HG03135 (cell line): ENCODE results near the gene BLOC1S6.
"Not testable (repeated sequence)": the region's sequence is repeated elsewhere in the genome, so short reads cannot be mapped to it uniquely, and the experiment has no call there.

Source experiments
- ATAC-seq: cut with Tn5 transposase; IDR thresholded peaks from one replicate; pipeline ENCODE4 v1.9.1; 2021; ENCODE audit warnings: mild to moderate bottlenecking, moderate library complexity; ENCODE audit not compliant: unreplicated experiment

The BLOC1S6 gene

DNA sequence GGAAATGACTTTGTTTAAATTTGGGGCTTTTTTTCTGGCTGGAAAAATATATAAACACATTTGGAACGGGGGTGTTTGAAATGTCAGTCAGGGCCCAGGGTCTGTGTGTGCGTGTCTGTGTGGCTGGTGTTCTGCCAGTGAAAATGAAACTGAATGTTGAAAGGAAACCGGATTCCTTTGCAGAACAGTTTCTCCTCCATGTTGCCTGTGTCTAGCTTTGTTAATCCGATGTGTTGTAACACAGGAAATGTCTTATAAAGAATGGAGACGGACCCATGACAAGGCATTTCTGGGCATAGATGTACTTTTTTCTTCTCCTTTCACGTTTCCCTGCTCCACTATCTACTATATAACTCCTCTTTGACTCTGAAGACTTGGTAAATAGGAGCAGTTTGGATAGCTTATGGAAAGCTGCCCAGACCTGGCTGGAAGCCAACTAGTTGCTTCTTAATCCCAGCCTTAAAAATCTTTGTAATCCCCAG is 50.4 kb downstream of the BLOC1S6 start:
- ATAC-seq = peak; percentile 52

DNA sequence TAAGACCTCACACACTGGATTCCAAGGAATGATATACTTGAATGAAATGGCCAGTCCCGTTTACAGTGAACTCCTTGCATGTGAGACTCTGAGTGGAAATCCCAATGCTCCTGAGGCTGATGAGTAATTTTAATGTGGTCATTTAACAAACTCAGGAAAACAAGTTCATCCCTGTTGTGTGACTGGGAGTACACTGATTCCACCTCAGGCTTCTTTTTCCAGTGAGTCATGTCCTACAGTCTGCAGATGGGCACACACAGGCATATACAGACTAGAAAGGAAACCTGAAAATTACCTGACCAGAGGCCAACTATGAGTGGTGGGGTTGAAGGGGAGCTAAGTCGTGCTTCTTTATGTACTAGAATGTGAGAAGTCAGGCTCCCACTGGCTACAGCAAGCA is 53.4 kb downstream of the BLOC1S6 start:
- no peak for ATAC-seq

DNA sequence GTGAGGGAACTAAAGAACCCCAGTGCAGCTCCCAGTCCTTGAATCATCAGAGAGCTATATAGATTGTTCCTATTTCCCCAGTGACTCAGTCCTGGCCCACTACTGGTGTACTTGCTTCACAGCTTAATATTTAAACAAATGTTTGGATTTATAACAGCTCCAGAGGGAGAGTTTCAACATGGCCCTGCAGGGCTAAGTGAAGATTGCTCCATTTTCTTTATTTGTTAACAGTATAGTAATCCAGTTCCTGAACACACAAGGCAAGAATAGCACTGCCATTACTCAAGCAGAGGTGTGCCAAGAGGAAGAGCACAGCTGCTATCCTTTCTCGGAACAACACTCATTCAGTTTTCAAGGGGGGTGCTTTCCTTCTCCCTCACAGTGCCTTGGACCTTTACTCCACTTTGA is 54.2 kb downstream of the BLOC1S6 start:
- ATAC-seq = no peak

DNA sequence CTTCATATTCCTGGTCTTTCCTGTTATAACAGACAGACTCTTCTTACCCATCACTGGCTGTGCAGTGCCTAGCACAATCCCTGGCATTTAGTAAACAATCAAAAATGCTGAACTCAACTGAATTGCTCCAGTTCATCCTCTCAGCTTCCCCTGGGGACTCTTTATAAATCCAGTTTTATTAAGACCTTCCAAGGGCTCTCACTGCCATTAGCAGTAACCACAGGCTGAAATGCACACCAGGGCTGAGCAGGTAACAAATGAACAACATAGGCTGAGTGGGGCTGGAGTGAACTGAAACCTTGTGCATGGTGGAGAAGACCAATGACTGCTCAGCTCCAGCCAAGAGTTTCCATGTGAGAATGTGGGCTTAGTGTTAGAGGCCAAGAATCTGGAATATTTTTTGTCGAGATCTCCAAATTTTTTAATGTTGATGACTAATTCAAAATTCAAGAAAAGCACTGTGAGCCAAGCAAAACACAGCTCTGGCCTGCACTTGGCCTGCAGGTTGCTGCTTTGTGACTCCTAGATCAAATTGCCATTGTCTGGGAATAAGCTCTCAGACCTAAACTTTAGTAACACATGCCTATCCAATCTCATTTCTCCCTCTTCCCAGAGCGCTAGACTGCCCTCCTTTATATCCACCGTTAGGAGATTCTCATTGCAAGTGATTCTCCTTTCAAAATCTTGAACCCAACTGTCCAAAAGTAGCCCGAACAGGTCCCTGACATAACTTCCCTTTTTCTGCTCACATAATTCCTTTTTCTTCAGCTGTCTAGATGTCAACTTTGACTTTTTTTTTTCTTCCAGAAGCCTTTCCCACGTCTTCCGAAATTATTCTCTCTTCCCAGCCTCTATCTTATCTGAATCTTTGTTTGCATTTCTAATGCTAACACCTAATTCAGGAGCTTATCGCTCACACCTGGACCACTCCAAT is 55.1 kb downstream of the BLOC1S6 start:
- ATAC-seq = no peak

DNA sequence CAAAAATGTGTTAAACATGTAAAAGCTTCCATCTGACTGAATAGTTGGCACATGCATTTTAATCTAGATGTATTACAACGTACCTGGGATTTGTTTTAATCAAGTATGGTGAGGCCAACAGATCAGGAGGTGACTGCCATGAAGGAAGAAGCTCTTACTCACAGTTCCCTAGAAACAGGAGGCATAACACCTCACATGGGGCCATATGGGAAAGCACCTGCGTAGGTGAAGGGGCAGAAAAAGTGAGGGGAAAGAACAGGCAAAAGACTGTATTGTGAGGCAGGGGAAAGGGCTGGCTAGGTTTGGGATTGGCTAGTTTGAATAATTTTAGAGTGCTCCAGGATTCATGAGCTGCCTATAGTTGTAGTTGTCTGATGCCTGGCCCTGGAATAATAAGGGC is 57.3 kb downstream of the BLOC1S6 start:
- ATAC-seq = no peak

DNA sequence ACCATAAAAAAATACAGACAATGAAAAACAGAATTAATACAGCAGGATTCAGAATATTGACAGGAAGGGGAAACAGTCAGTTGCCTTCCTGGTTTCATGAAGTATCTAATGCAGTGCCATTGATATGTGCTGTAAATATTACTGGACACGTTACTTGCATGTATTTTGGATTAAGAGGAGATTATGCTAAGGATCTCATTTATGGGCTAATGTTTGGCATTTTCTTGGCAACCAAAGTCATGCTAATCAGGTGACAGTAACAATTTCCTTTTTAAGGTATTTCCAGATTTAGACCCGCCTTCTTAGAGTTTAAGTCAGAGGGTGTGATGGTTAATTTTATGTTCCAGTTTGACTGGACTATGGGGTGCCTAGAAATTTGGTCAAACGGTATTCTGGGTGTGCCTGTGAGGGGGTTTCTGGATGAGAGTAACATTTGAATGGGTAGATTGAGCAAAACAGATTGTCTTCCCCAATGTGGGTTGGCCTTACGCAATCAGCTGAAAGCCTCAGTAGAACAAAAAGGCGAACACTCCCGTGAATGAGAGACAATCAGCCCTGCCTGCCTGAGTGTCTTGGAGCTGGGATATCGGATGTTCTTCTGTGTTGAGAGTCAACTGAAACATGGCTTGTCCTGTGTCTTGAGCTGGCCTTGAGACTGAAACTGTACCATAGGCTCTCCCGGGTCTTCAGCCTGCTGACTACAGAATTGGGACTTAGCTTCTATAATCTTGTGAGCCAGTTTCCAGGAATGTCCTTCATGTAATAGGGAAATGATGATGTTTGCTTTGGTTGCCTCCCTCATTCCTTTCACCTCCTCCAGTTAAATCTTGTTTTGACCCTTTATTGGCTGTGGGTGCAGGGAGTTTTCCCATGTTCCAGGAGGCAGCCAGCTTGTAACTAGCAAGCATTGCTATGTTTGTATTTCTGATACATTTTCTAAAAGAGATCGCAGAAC is 58.1 kb downstream of the BLOC1S6 start:
- no peak for ATAC-seq

DNA sequence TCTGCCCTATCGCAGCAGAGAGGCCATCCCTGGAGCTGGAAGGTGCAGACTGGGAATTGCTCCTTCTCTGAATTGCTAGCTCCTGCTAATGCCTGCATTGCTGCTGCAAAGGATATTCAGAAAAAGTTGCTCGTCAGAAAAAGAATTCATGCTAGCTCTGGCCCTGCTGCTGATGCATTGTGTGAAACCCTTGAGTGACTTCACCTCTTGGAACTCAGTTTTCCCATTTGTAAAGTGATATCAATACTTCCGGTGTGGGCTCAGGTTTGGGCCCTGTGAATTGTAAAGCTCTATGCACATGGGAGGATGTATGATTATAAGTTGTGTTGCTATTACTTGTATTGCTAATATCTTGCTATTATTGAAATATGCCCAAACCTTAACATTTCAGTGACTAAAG is 59.0 kb downstream of the BLOC1S6 start:
- no peak for ATAC-seq

DNA sequence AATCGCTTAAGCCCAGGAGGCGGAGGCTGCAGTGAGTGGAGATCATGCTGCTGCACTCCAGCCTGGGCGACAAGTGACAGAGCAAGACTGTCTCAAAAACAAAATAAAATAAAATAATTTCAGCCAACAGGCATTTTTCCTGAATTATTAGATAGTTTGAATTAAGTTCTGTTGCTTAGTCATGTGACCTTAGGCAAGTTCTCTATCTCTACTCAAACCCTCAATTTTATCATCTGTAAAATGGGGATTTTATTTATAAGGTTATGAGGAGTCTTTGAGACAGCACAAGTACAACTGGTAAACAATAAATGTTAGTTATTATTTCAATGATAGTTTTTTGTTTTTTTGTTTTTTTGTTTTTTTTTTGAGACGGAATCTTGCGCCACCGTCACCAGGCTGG is 60.6 kb downstream of the BLOC1S6 start:
- no peak for ATAC-seq

DNA sequence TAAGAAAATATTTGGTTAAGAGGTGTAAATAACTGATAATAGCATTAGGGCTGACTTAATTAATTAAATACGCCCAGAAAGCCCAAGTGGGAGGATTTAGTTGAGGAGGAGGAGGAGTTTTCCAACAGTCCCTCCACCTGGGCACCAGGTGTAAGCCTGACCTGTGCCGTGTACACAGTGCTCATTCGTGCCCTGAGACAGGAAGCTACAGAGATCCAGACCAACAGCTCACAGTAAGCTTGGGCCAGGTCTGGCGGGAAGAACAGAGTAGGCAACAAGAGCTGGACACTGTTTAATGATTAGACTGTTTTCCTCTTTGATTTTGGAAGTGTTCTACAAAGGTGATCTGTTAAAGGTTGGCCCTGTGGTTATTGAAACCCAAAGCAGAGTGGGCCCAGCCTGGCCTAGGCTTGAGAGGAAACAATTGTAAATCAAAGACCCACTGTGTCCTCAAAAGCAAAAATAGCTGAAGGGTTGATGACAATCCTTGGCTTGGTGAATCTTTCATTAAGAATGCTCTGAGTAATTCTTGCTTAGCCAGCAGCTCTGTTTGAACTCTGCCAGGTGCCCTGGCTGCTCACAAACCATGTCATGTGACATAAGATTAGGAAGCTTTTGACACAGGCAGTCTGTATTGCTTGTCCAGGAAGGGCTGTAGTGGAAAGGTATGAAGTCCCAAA is 61.5 kb downstream of the BLOC1S6 start:
- no peak for ATAC-seq

DNA sequence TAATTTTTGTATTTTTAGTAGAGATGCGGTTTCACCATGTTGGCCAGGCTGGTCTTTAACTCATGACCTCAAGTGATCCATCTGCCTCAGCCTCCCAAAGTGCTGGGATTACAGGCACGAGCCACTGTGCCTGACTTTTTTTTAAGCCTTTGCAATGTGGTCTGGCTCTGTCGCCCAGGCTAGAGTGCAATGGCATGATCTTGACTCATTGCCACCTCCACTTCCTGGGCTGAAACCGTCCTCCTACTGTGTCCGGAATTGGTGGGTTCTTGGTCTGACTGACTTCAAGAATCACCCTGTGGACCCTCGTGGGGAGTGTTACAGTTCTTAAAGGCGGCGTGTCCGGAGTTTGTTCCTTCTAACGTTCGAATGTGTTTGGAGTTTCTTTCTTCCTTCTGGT is 62.8 kb downstream of the BLOC1S6 start:
- ATAC-seq = not testable (repeated sequence)

DNA sequence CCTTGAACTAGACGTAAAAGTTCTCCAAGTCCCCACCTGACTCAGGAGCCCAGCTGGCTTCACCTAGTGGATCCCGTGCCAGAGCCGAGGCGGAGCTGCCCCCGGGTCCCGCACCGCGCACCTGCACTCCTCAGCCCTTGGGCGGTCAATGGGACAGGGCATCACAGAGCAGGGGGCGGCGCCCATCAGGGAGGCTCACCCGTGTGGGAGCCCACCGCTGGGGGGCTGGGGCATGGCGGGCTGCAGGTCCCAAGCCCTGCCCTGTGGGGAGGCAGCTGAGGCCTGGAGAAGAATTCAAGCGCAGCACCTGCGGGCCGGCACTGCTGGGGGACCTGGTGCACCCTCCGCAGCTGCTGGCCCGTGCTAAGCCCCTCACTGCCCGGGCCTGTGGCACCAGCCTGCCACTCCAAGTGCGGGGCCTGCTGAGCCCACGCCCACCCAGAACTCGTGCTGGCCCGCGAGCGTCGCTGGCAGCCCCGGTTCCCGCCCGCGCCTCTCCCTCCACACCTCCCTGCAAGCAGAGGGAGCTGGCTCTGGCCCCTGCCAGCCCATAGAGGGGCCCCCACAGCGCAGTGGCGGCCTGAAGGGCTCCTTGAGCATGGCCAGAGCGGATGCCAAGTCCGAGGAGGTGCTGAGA is 63.8 kb downstream of the BLOC1S6 start:
- no peak for ATAC-seq

DNA sequence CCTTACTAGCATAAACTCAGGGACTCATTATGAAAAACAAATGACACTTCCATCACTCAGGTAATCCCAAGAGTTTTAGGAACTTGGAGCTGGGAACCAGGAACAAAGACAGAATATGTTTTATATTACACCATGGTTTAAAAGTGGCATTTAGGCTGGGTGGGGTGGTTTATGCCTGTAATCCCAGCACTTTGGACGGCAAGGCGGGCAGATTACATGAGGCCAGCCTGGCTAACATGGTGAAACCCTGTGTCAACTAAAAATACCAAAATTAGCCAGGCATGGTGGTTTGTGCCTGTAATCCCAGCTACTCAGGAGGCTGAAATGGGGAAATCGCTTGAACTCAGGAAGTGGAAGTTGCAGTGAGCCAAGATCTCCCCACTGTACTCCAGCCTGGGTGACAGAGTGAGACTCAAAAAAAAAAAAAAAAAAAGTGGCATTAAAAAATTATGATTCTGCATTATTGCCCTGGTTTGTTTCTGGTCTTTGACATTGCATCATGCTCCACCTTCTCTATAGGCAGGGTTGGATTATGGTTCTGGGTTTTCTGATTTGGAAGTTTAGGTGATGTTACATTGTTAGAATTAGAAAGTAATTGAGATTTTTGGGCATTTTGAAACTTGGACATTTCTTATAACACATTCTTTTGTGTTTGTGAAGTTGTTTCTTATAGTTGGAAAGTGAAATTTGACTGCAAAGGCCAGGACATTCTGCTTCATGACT is 66.7 kb downstream of the BLOC1S6 start:
- no peak for ATAC-seq

DNA sequence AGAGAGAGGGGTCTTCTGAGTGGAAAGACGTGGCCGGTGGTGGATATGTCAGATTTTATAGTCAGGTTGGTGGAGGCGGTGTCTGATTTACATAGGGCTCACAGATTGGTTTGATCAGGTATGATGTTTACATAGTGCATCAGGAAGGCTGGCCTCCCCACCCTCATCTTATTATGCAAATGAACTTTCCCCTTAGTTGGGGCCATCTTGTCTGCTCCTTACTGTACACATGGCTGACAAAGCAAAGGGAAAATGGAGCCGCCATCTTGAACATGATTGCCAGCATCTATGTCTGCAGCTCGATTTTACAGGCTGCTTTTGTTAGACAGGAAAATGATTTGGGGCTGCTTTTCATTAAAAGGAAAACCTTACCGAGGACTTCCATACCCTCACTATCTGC is 67.6 kb downstream of the BLOC1S6 start:
- ATAC-seq = no peak

DNA sequence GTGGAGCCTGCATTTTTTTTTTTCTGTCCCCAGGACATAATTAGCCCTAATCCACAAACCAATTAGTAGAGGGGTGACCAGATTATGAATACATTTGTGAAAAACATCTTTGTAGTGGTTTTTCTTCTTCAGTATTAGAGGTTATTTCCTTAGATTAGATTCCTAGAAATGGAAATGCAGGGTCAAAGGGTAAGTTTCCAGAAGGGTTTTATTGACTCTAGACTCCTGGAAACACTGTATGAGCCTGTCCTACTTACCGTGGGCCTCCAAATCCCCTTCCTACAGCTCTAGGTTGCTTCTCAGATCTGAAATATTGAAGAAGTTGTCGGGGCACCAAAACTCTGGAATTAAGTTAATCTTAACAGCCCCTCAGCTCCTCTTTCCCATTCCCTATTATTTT is 70.1 kb downstream of the BLOC1S6 start:
- no peak for ATAC-seq

DNA sequence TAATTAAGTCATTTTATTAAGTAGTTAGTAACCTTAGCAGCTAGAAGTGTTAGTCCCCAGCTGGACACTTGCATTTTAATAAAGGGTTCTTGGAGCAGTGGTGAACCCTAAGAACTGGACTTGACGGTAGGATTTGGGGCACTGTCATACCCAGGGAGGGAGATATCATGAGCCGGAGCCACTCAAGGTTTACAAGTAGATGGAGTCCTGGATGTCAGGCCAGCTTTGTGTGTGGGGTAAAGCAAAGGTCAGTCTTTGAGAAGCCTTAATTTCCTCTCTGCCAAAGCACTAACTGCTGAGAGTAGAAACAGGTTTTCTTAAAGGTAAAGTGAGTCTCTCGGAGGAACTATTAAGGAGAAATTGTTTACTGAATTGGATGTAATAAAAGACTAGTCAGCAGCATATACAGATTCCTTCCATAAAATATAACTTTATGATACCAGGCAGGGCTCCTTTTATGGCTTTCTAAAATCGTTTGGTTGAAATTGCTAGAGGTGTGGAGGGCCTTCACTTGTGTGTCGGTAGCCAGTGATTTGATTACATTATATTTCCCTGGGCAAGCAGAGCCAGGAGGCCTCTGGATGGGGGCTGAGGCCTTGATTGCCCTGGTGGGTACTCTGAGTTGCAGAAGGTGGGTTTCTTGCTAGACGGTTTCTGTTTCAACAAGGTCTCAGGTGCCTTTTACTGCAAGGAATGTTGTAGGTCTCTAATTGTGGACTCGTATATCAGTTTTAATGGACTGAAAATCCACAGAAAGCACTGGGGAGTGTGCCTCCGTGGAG is 70.8 kb downstream of the BLOC1S6 start:
- no peak for ATAC-seq
